PC-3 (cell line): ENCODE results near the gene TCEAL3. TPM values are rescaled to one million over a fixed set of nuclear protein-coding genes. Genes with fewer than 3 reads are reported as not detected.

Experiments used
- ATAC-seq: fragments of 200-7000 bp; cut with Tn5 transposase; 2 replicates; pipeline ENCODE4 v1.9.1; 2020; ENCODE audit warnings: mild to moderate bottlenecking, moderate library complexity
- BruUV-seq: library from RNA; stranded (reverse); fragments of 400-500 nt; replicated peaks from 2 replicates; lab custom pipeline; 2021; lab: Mats Ljungman, UMichigan
- CTCF ChIA-PET: fragments of 300-600 bp; sonication (Branson Sonifier 250); formaldehyde crosslinking; loops from one replicate; lab custom pipeline; 2022; ENCODE audit warnings: antibody characterized with exemption; lab: Charles Lee
- POLR2A ChIA-PET: fragments of 300-600 bp; sonication (Branson Sonifier 250); formaldehyde crosslinking; loops from one replicate; lab custom pipeline; 2022; ENCODE audit warnings: antibody characterized with exemption; ENCODE audit not compliant: unreplicated experiment; lab: Charles Lee
- DNase-seq: peaks from one replicate; pipeline ENCODE4 v3.0.0-alpha.2; 2015
- H2AFZ ChIP-seq: fragments of 300-600 bp; sonication (generic); 2 replicates; pipeline ENCODE4 v1.6.0; 2016; ENCODE audit warnings: antibody characterized with exemption, low read length
- H3F3A ChIP-seq: fragments of 300-600 bp; sonication (generic); one replicate; pipeline ENCODE4 v1.6.0; 2017; ENCODE audit warnings: antibody characterized with exemption, low read length, control low read depth, mild to moderate bottlenecking; ENCODE audit not compliant: unreplicated experiment
- H3K27ac ChIP-seq: fragments of 300-600 bp; sonication (generic); 2 replicates; pipeline ENCODE4 v1.5.1; 2016; ENCODE audit warnings: mild to moderate bottlenecking, low read length
- H3K27me3 ChIP-seq: fragments of 300-600 bp; sonication (generic); 2 replicates; pipeline ENCODE4 v1.6.1; 2016; ENCODE audit warnings: low read length, mixed read lengths
- H3K36me3 ChIP-seq: fragments of 300-600 bp; sonication (generic); 2 replicates; pipeline ENCODE4 v1.6.1; 2016; ENCODE audit warnings: low read depth, mixed run types, low read length, mixed read lengths
- H3K4me1 ChIP-seq: fragments of 300-600 bp; sonication (generic); 2 replicates; pipeline ENCODE4 v1.5.1; 2016; ENCODE audit warnings: low read length; ENCODE audit not compliant: insufficient read depth
- H3K4me2 ChIP-seq: fragments of 300-600 bp; sonication (generic); 2 replicates; pipeline ENCODE4 v1.6.0; 2016; ENCODE audit warnings: low read length
- H3K4me3 ChIP-seq: fragments of 300-600 bp; sonication (generic); 2 replicates; pipeline ENCODE4 v1.5.1; 2016; ENCODE audit warnings: mild to moderate bottlenecking, low read length, mixed read lengths
- H3K79me2 ChIP-seq: fragments of 300-600 bp; sonication (generic); 2 replicates; pipeline ENCODE4 v1.6.1; 2017; ENCODE audit warnings: low read length, mixed read lengths
- H3K9ac ChIP-seq: fragments of 300-600 bp; sonication (generic); 2 replicates; pipeline ENCODE4 v1.6.0; 2016; ENCODE audit warnings: mild to moderate bottlenecking, low read length
- H3K9me2 ChIP-seq: fragments of 300-600 bp; sonication (generic); replicated peaks from 2 replicates; pipeline ENCODE4 v1.6.1; 2016; ENCODE audit warnings: mixed run types, low read length, mixed read lengths
- H3K9me3 ChIP-seq: fragments of 300-600 bp; sonication (generic); 2 replicates; pipeline ENCODE4 v1.6.1; 2016; ENCODE audit warnings: low read length, mixed read lengths
- H4K20me1 ChIP-seq: fragments of 300-600 bp; sonication (generic); 2 replicates; pipeline ENCODE4 v1.6.1; 2016; ENCODE audit warnings: low read length, mixed read lengths
- EZH2 ChIP-seq: fragments of 300-600 bp; sonication (generic); IDR thresholded peaks from one replicate; pipeline ENCODE4 v1.6.1; 2017; ENCODE audit warnings: antibody characterized with exemption, mild to moderate bottlenecking, low read length; ENCODE audit not compliant: unreplicated experiment
- EZH2phosphoT487 ChIP-seq: fragments of 300-600 bp; sonication (generic); IDR thresholded peaks from 2 replicates; pipeline ENCODE4 v1.6.1; 2018; ENCODE audit warnings: mild to moderate bottlenecking, antibody characterized with exemption, low read length, borderline replicate concordance
- intact Hi-C: fragments of 100-400 bp; cut with micrococcal nuclease; formaldehyde crosslinking; loops from 2 replicates; pipeline ENCODE4 v1.9.0; 2023
- total RNA-seq: library from RNA; depleted of rRNA; stranded (reverse); fragments of >200 nt; gene quantifications from 2 replicates; pipeline ENCODE4 v1.2.3, GENCODE V29; 2014
- TF ChIP-seq, protein P1 (sequence below): fragments of 300-600 bp; sonication (generic); conservative IDR thresholded peaks from 2 replicates; pipeline ENCODE4 v1.5.1; 2017; ENCODE audit warnings: antibody characterized with exemption, low read depth, mild to moderate bottlenecking, low read length

The TCEAL3 gene
- total RNA-seq, 1 experiment from 2014 or later = 18.3 TPM

DNA sequence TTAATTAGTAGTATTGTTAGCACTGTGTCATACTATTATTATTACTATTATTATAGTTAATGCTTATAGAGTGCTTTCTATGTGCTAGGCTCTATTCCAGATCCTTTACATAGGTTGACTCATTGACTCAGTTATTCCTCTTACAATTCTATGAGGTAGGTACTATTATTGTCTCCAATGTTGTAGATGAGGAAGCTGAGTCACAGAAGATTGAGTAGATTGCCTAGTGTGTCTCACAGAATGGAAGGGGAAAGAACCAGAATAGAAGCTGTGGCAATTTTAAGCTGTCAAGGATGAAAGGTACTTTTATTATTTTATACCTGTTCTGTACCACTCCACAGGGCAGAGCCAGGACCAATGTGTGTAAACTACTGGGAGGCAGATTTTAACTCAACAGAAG, 19.1 kb downstream of the TCEAL3 start:
- Histone ChIP-seq H3K4me3 (no peak overlapping the region), H3K79me2 (peaks cover 50% of the 10 kb centered on the region), H3K4me2 (peak overlapping the region; percentile 47), H3K27ac (0 out of 2 replicates have a peak overlapping the region, but pooled peaks have one; percentile 20), H4K20me1 (no peaks in the 10 kb centered on the region), H3K27me3 (no peaks in the 10 kb centered on the region), H2AFZ (no peak overlapping the region), H3K9me2 (no peaks in the 10 kb centered on the region), H3F3A (no peaks in the 10 kb centered on the region), H3K9ac (no peak overlapping the region), H3K9me3 (no peaks in the 10 kb centered on the region), H3K4me1 (peaks cover 19% of the 10 kb centered on the region), H3K36me3 (no peaks in the 10 kb centered on the region)
- intact Hi-C loops = loop anchor here (5.0 kb wide), 1 partner anchor 40 kb away; the partner anchor contains the start of gene TCEAL4
- ChIA-PET POLR2A (interaction anchor here (0.7 kb wide), 1 partner anchor 52 kb away, joined by 3 read pairs; no protein-coding TSS in a partner anchor), CTCF (no interaction called here)
- ATAC-seq (no peak), DNase-seq (peak; percentile 36)
- TF ChIP-seq EZH2 (no peak), EZH2phosphoT487 (no peak)
- TF ChIP-seq, protein P1, sequence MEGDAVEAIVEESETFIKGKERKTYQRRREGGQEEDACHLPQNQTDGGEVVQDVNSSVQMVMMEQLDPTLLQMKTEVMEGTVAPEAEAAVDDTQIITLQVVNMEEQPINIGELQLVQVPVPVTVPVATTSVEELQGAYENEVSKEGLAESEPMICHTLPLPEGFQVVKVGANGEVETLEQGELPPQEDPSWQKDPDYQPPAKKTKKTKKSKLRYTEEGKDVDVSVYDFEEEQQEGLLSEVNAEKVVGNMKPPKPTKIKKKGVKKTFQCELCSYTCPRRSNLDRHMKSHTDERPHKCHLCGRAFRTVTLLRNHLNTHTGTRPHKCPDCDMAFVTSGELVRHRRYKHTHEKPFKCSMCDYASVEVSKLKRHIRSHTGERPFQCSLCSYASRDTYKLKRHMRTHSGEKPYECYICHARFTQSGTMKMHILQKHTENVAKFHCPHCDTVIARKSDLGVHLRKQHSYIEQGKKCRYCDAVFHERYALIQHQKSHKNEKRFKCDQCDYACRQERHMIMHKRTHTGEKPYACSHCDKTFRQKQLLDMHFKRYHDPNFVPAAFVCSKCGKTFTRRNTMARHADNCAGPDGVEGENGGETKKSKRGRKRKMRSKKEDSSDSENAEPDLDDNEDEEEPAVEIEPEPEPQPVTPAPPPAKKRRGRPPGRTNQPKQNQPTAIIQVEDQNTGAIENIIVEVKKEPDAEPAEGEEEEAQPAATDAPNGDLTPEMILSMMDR = no peak
- BruUV-seq = no TSS peak

DNA sequence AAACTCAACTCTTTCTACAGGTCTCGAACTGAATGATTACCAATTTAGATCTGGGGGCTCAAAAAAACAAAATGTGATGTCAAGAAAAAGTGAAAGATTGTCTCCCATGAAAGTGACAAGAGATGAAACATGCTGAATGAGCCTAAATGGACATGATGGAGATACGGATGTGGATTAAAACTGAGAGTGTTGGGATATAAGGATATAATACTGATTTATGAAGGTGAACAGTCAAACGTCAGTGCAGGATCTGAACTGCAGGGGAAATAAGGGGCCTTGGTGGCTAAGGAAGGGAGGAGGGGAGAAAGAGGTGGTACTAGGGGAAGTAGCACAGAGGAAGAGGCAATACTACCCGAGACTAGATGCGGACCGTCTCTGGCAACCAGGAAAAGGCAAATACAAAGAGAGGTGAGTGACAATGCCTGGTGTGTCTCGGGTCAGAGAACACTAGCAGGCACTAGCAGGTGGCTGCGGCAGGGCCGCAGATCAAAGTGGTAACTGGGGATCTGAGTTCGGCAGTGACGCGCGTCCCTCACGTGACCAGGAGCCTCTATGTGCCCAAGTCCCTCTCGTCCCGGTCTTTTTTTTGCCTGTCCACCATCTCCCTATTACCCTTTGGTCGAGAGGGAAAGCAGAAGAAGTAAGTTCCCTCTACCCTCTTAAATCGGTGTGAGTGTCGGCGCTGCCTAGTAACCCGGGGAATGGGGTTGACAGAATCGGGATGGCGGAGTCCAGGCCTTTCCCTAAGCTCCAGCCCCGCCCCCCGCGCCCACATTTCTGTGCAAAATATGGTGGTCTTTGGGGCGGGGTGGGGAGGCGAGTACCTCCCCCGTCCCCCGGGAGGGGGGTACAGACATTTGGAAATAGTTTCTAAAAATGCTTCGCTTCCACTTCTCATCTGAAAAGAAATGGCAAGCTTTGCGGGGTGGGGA, 20.9 kb downstream of the TCEAL3 start, which contains the start of gene TCEAL1:
TCEAL1 (plus strand) TSS at position 590 of the 932 bp plus-strand sequence. CDS start 942 bp downstream, outside the sequence.
- H3K4me1 ChIP-seq = peaks cover 19% of the 10 kb centered on the region
- no peaks in the 10 kb centered on the region for H3K9me3 ChIP-seq
- H3K9me2 ChIP-seq = no peaks in the 10 kb centered on the region
- peak within 1 kb of the TSS; percentile 88 for H3K27ac ChIP-seq
- TF ChIP-seq EZH2 (no peak), EZH2phosphoT487 (no peak)
- TF ChIP-seq, protein P1 = no peak
- no peaks in the 10 kb centered on the region for H4K20me1 ChIP-seq
- ATAC-seq (peak; percentile 27), DNase-seq (peak; percentile 43)
- H3F3A ChIP-seq = no peaks in the 10 kb centered on the region
- intact Hi-C loops = loop anchor here (5.0 kb wide), 1 partner anchor 41 kb away; the partner anchor contains the start of gene TCEAL4
- CTCF ChIA-PET = no interaction called here
- peak within 1 kb of the TSS; percentile 96 for H3K4me3 ChIP-seq
- peak within 1 kb of the TSS; percentile 98 for H3K4me2 ChIP-seq
- peak within 1 kb of the TSS; percentile 95 for H3K9ac ChIP-seq
- BruUV-seq = TSS peak; percentile 71
- H3K36me3 ChIP-seq = no peaks in the 10 kb centered on the region
- peaks cover 50% of the 10 kb centered on the region for H3K79me2 ChIP-seq
- POLR2A ChIA-PET = no interaction called here
- H3K27me3 ChIP-seq = no peaks in the 10 kb centered on the region
- H2AFZ ChIP-seq = peak within 1 kb of the TSS; percentile 97
